ENCODE results near the gene TMEM127. TPM values are rescaled to one million over a fixed set of nuclear protein-coding genes. Genes with fewer than 3 reads are reported as not detected.

Gene TMEM127
- total RNA-seq, 1 experiment from 2014 or later = 31.5 TPM

- POLR2A ChIA-PET = no interaction called here
These were observed 52.4 kb downstream of the TMEM127 start for GRCh38 chr2:96213379-96213778.

GRCh38 chr2:96212339-96212738 lies 53.5 kb downstream of the TMEM127 start:
- Mint-ChIP-seq H3K27me3 (ENCODE audit: insufficient read depth, unreplicated experiment) (no peaks in the 10 kb centered on the region), H3K4me3 (ENCODE audit: unreplicated experiment) (no peak overlapping the region), H3K36me3 (ENCODE audit: insufficient read depth, unreplicated experiment) (peaks cover 4% of the 10 kb centered on the region), H3K4me1 (ENCODE audit: insufficient read depth, unreplicated experiment) (peaks cover 12% of the 10 kb centered on the region), H3K9me3 (ENCODE audit: unreplicated experiment) (no peaks in the 10 kb centered on the region), H3K27ac (ENCODE audit: low read depth, unreplicated experiment) (no peak overlapping the region)
- intact Hi-C loops (cut with micrococcal nuclease) = no loop called here
- ChIA-PET POLR2A (no interaction called here), CTCF (no interaction called here)
- DNase-seq (ENCODE audit: unreplicated experiment) = no peak
- no TSS peak for BruUV-seq (replicated peaks)
- no peak for TF ChIP-seq CTCF (IDR thresholded peaks at IDR 0.05; ENCODE audit: unreplicated experiment)

More at GRCh38 chr2:96213379-96213778, 52.4 kb downstream of the TMEM127 start:
- Mint-ChIP-seq H3K4me3 (ENCODE audit: unreplicated experiment) (no peak overlapping the region), H3K4me1 (ENCODE audit: insufficient read depth, unreplicated experiment) (peaks cover 12% of the 10 kb centered on the region), H3K27me3 (ENCODE audit: insufficient read depth, unreplicated experiment) (no peaks in the 10 kb centered on the region), H3K27ac (ENCODE audit: low read depth, unreplicated experiment) (no peak overlapping the region), H3K36me3 (ENCODE audit: insufficient read depth, unreplicated experiment) (peaks cover 9% of the 10 kb centered on the region), H3K9me3 (ENCODE audit: unreplicated experiment) (no peaks in the 10 kb centered on the region)
- CTCF ChIA-PET = interaction anchor here (0.6 to 1.1 kb wide), 3 partner anchors 9 to 19 kb away, joined by 3 to 4 read pairs (median 3); no protein-coding TSS in a partner anchor
- no peak for DNase-seq (ENCODE audit: unreplicated experiment)
- TF ChIP-seq CTCF (IDR thresholded peaks at IDR 0.05; ENCODE audit: unreplicated experiment) = no peak
- no TSS peak for BruUV-seq (replicated peaks)
- intact Hi-C loops (cut with micrococcal nuclease) = no loop called here

- no peak for DNase-seq (ENCODE audit: unreplicated experiment)
- CTCF ChIA-PET = interaction anchor here (0.5 kb wide), 1 partner anchor 706 kb away, joined by 3 read pairs; no protein-coding TSS in a partner anchor
- peak overlapping the region; percentile 80 for H3K4me3 Mint-ChIP-seq (ENCODE audit: unreplicated experiment)
- no peaks in the 10 kb centered on the region for H3K27me3 Mint-ChIP-seq (ENCODE audit: insufficient read depth, unreplicated experiment)
- peak overlapping the region; percentile 59 for H3K27ac Mint-ChIP-seq (ENCODE audit: low read depth, unreplicated experiment)
- POLR2A ChIA-PET = interaction anchor here (1.9 to 4.3 kb wide), 10 partner anchors 10 to 218 kb away, joined by 7 to 114 read pairs (median 14); partner anchors contain the start of genes ANKRD36C, NCAPH and SNRNP200
- peaks cover 11% of the 10 kb centered on the region for H3K36me3 Mint-ChIP-seq (ENCODE audit: insufficient read depth, unreplicated experiment)
- H3K4me1 Mint-ChIP-seq (ENCODE audit: insufficient read depth, unreplicated experiment) = peaks cover 27% of the 10 kb centered on the region
- no peak for TF ChIP-seq CTCF (IDR thresholded peaks at IDR 0.05; ENCODE audit: unreplicated experiment)
- intact Hi-C loops (cut with micrococcal nuclease) = no loop called here
- no TSS peak for BruUV-seq (replicated peaks)
- H3K9me3 Mint-ChIP-seq (ENCODE audit: unreplicated experiment) = no peaks in the 10 kb centered on the region
These were observed 56.1 kb downstream of the TMEM127 start for GRCh38 chr2:96209729-96210085.

- Mint-ChIP-seq H3K9me3 (ENCODE audit: unreplicated experiment) (no peaks in the 10 kb centered on the region), H3K27ac (ENCODE audit: low read depth, unreplicated experiment) (peak overlapping the region; percentile 59), H3K4me1 (ENCODE audit: insufficient read depth, unreplicated experiment) (peaks cover 29% of the 10 kb centered on the region), H3K36me3 (ENCODE audit: insufficient read depth, unreplicated experiment) (peaks cover 12% of the 10 kb centered on the region), H3K4me3 (ENCODE audit: unreplicated experiment) (peak overlapping the region; percentile 80), H3K27me3 (ENCODE audit: insufficient read depth, unreplicated experiment) (no peaks in the 10 kb centered on the region)
- BruUV-seq (replicated peaks) = TSS peak; percentile 57
- POLR2A ChIA-PET = interaction anchor here (0.7 to 4.3 kb wide), 19 partner anchors 9 to 217 kb away, joined by 3 to 114 read pairs (median 10); partner anchors contain the start of genes ANKRD36C, CIAO1, NCAPH and SNRNP200
- CTCF ChIA-PET = interaction anchor here (0.5 kb wide), 1 partner anchor 707 kb away, joined by 3 read pairs; no protein-coding TSS in a partner anchor
- no peak for TF ChIP-seq CTCF (IDR thresholded peaks at IDR 0.05; ENCODE audit: unreplicated experiment)
- no peak for DNase-seq (ENCODE audit: unreplicated experiment)
- intact Hi-C loops (cut with micrococcal nuclease) = no loop called here
These were observed 56.6 kb downstream of the TMEM127 start for GRCh38 chr2:96209011-96209728.

All from MCF 10A (cell line).